HG03520 (cell line): ENCODE data around the gene IGSF8.
"Not testable (repeated sequence)": the region's sequence is repeated elsewhere in the genome, so short reads cannot be mapped to it uniquely, and the experiment has no call there.

Source experiments
- ATAC-seq: cut with Tn5 transposase; IDR thresholded peaks from one replicate; pipeline ENCODE4 v1.9.1; 2021; ENCODE audit warnings: mild to moderate bottlenecking, moderate library complexity; ENCODE audit not compliant: unreplicated experiment

The IGSF8 gene

DNA sequence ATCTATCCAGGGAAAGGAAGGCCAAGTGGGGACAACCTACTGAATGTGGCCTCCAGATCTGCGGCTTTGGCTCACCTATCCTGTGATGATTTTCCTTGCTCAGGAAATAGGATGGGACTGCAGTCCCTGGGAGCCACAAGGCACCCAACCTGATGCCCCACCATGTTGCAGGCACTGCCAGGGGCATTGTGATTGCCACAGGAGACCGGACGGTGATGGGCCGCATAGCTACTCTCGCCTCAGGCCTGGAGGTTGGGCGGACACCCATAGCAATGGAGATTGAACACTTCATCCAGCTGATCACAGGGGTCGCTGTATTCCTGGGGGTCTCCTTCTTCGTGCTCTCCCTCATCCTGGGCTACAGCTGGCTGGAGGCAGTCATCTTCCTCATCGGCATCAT is 29.0 kb upstream of the IGSF8 start:
- ATAC-seq: no peak

DNA sequence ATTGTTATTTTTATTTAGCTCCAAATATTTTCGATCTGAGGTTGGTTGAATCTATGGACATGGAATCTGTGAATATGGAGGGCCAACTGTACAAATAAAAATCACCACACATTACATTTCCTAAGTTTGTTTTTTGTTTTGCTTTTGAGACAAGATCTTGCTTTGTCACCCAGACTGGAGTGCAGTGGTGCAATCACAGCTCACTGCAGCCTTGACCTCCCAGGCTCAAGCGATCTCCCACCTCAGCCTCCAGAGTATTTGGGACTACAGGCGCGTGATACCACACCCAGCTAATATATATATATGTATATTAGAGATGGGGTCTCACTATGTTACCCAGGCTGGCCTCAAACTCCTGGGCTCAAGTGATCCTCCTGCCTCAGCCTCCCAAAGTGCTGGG is 27.9 kb upstream of the IGSF8 start:
- ATAC-seq: not testable (repeated sequence)

DNA sequence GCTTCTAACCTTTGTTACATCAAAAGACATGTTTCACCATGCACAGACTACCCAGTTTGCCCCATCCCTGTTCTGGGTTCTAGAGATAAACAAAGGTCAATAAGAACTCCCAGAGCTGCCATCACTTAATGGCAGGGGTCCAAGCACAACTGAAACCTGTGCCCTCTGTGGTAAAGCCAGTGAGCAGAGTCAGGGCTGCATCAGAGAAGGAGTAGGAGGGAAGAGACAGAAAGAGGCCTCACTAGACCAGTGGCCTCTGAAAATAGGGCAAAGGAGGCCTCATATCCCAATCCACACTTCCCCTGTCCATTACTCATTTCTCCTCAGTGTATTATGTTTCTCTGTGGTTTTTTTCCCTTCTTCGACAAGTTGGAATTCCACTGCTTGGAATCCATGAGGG is 27.3 kb upstream of the IGSF8 start:
- ATAC-seq: no peak

DNA sequence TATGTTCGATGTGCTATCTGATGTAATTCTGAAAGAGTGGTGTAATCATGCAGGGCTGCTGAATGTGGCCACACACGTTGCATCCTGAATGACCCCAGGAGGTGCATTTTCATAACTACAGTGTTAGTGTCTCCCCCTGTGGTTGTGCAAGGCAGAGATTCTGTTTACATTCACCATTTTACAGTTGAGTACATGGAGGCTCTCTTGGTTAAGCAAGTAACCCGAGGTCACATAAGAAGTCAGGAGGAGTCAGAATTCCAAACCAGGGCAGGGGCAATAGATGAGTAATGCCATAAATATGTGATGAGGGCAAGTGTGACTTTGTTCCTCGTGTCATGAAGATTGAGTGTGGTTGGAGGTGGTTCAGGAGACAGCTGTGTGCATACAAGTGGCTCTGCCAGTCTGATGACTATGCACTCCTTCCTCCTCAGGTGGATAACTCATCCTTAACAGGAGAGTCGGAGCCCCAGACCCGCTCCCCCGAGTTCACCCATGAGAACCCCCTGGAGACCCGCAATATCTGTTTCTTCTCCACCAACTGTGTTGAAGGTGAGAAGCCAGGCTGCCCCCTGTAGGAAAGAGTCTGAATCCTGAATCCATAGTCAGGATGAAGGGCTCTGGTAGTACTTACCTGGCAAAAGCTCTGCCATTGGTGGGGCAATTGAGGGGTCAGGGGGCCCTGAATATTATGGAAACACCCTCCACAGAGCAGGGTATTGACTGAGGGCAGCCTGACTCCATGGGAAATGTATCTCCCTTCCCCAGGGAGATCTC is 26.5 kb upstream of the IGSF8 start:
- ATAC-seq: no peak

DNA sequence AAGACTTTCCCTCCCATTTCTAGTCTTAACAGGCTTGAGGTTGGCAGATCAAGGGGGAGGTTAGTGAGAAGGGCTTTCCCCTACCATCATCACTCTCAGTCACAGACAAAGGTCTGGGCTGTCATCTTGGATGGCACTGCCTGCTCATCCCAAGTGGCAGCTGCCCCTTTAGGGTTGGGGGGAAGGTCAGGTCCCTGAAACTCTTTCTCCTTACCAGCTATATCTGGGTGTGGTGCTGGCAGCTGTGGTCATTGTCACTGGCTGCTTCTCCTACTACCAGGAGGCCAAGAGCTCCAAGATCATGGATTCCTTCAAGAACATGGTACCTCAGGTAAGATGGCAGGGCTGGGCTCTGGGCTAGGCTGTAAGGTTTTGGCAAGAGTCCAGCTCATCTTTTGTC is 25.3 kb upstream of the IGSF8 start:
- ATAC-seq: no peak

DNA sequence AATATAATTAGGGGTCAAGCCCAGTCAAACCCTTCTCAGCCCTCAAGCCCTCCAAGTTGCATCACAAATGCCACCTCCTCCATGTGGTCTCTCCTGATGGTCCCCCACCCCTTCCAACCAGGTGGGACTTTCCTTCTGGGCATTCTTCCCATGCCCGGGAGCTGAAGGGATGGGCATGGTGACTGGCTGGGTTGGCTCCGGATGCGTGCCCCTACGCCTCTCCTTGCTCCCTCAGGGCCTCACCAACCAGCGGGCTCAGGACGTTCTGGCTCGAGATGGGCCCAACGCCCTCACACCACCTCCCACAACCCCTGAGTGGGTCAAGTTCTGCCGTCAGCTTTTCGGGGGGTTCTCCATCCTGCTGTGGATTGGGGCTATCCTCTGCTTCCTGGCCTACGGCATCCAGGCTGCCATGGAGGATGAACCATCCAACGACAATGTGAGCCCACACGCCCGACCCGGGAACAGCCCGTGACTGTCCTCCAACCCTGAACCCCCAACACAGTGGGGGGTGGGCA is 24.6 kb upstream of the IGSF8 start:
- no peak for ATAC-seq

DNA sequence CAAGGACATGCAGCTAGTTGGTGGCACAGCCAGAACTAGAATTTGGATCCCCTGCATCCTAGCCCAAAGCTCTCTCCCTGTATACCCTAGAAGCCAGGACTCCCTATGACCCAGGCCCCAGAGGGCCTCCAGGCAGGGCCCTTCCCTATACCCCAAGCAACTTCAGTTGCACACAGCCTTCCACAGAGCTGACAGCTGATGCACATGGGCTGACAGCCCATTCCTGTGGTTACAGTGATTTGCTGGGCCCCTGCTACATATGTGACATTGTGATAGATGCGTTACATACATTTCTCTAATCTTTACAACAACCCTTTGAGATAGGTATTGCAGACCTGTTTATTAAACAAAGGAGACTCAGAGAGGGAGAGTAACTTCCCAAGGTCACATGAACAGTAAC is 23.0 kb upstream of the IGSF8 start:
- ATAC-seq: no peak

DNA sequence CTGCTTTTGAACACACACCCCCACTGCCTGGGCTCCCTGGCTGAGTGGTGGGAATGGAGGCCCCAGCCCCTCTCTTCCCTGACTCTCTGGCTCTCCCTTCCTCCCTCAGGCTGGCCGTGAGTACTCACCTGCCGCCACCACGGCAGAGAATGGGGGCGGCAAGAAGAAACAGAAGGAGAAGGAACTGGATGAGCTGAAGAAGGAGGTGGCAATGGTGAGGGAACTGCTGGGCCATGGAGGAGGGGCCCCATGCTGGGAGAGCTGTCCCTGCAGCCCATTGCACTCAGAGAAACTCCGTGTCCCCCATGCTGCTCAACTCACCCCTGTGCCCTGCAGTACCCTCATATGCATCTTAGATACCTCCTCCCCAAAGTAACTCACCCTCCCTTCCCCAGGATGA is 22.4 kb upstream of the IGSF8 start:
- no peak for ATAC-seq

DNA sequence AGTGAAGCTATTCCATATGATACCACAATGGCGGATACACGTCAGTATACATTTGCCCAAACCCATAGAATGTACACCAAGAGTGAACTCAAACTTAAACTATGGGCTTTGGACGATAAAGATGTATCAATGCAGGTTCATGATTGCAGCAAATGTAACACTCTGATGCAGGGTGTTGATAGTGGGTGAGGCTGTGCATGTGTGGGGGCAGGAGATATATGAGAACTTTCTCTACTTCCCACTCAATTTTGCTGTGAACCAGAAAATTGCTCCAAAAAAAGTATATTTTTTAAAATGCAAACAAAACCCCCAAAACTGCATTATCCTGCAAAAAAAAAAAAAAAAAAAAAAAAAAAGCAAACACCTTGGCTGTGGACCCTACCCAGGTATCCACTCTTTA is 20.5 kb upstream of the IGSF8 start:
- no peak for ATAC-seq

DNA sequence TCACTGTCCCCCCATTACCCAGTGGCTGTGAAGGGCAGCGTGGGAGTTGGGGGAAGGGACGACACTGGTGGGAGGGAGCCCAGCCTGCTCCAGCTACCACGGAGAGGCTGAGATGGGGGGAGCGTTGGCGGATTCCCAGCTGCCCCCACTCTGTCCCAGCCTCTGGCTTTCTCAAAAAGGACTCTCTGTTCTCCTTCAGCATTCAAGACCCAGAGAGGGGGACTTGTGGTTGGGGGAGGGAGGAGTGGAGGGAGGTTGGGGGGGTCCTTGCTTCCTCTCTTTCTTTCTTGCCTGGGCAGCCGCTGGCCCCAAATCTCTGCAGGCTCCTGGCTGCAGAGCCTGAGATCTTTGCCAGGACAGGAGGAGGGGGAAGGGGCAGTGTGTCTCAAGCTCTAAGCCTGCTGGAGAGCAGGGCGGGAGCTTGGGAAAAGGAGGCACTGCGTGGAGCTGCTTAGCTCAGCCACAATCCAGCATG is 19.3 kb upstream of the IGSF8 start:
- ATAC-seq: no peak

DNA sequence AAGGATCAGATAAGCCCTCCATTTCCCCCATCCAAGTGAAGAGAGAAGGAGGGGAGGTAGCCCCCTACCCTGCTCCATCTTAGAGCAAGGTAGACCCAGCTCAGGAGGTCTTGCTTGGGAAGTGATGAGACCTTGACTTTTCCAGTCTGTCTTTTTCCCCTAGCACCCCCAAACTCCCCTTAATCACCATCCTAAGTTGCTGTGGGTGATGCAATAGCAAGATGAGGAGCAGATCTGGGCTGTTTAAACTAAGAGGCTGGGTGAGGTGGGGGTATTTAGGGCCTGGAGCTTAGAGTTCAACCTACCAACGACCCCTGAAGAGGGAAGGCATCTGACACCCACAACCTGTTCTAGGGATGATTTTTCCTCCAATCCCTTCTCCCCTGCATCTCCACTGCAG is 18.9 kb upstream of the IGSF8 start:
- no peak for ATAC-seq

DNA sequence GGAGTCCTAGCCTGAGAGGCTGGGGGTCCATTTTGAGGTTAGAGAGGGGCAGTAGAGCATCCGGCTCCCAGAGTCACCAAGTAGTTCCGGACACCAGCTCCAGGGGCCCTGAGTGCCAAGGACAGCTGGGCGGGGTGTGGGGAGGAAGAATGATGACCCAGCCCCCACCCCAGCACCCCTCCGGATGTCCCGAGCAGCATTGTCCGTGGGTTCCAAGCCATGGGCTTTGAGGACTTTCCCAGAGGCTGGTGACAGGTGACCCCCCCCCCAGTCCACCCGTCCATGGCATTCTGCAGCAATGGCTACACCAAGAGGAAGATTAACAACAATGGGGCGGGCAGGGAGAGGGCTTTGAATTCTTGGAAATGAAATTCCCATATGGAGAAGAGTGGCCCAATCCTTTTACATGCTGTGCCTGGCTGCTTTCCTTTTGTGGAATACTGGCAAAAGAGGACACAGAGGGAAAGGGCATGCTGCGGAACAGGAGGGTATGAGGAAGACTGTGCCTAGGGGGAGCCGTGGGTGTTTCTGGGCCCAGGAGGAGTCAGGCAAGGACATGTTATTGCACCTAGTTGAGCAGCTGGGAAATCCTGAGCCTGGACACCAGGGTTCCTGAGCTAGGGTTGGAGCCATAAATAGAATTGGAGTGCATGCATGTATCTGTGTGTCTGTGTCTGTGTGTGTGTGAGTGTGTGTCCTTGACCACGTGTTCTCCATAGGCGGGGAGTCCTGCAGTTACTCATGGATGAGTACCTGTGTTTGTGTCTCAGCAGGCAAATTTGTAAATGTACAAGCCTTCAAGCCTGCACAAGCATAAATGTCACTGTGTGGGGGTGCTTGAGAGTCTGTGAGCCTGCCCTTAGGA is 18.1 kb upstream of the IGSF8 start:
- no peak for ATAC-seq

DNA sequence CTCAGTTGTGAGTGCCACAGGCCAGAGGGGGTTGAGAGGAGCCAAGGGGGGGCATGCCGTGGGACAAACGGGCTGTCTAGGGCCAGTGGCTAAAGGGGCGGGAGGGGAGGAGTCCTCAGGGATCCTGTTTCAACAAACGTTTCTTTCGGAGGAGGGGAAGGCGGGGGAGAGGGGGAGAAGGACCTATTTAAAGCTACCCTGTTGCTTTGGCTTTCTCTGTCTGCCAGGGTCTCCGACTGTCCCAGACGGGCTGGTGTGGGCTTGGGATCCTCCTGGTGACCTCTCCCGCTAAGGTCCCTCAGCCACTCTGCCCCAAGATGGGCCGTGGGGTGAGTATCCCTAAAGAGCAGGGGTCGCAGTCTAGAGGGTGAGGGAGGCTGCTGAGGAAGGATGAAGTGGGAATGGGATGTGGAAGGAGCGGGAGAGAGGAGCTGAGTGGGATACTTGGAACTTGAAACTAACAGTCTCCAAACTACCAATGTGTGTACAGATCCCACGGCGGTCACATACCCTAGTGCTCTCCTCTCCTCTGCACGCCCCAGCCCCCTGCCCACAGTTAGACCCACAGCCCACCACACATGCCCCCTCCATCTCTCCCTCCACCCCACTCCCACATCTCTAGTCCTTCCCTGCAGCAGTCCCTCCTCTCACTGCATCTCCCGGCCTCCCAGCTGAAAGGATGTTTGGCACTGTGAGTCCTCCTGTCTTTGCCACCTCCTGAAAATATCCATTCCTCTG is 17.3 kb upstream of the IGSF8 start, which contains the start of gene ATP1A2:
ATP1A2 (plus strand) TSS at position 215 of the 738 bp plus-strand sequence; CDS start at position 318, 103 bp downstream.
- ATAC-seq: no peak

DNA sequence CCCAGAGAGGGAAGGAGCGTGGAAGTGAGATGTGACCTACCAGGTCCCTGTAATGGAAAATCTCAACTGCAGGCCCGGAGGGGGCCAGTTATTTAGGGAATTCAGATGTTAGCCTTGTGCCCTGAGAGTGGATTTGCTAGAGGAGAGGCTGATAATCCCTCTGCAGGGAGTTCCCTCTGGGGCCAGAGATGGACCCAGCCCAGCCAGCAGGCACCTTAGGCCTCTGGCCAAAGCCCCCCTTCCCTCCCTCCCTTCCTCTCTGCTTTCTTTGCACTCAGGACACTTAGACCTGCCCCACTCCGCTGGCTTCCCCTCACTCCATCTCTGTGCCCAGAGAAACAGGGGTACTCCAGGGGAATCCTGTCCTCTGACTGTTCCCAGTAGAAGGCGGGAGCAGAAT is 15.7 kb upstream of the IGSF8 start:
- no peak for ATAC-seq

DNA sequence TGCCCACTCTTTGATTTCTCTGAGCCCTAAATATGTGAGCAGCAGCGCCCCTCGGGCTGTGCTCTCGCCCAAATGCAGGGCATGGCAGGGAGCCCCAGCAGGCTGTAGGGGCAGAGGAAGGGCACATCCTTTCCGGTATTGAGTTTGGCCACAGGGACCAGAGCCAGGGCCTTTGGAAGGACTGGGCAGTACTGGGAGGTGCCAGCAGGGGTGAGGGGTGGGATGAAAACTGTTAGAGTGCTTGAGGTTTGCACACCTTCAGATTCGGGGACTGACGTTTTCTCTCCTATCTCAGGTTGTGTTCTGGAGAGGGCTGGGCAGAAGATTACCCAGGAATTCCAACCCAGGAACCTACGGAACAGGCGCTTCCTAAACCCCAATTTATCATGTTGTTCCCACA is 15.0 kb upstream of the IGSF8 start:
- no peak for ATAC-seq

DNA sequence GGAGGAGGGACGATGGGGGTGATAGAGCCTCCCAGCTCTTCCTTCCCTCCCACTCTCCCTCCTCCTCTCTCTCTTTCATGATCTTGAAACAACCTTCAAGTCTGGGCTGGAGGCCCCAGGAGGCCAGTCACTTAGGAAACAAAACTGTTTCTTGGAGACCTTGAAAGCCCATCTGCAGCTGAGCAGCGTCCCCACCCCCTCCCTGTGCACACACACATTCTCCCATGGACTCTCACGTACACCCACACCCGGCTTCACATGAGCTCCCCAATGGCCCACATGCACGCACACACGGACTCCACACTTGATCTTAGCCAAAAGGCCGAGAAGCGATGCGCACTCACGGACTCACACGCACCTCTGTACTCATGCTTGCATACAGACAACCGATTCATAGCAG is 13.9 kb upstream of the IGSF8 start:
- ATAC-seq: no peak

DNA sequence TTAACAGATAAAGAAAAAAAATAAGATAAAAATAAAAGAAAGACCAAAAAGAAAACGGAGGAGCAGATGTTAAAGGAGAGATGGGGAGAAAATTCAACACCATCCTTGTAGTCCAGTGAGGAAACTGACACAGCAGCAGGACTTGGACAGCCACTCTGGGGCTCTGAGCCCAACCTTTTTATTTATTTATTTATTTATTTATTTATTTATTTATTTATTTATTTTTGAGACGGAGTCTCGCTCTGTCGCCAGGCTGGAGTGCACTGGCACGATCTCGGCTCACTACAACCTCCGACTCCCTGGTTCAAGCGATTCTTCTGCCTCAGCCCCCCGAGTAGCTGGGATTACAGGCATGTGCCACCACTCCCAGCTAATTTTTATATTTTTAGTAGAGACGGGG is 13.0 kb upstream of the IGSF8 start:
- not testable (repeated sequence) for ATAC-seq

DNA sequence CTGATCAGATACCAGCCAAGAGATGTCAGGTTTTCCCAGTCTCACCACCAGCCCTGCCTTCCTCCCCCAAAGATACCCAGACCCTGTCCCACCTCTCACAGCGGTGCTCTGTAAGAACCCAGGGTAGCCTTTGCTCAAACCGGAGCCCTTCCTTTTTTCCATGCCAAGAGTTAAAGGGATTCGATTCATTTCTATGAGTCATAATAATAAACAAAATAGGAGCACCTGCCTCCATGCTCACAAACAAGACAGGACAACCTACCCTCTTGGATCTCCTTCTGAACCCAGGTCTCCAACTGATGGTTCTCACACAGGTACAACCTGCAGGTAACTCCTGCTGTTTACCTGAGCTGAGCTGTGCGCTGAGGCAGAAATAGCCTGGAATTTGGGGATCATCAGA is 11.3 kb upstream of the IGSF8 start:
- no peak for ATAC-seq

DNA sequence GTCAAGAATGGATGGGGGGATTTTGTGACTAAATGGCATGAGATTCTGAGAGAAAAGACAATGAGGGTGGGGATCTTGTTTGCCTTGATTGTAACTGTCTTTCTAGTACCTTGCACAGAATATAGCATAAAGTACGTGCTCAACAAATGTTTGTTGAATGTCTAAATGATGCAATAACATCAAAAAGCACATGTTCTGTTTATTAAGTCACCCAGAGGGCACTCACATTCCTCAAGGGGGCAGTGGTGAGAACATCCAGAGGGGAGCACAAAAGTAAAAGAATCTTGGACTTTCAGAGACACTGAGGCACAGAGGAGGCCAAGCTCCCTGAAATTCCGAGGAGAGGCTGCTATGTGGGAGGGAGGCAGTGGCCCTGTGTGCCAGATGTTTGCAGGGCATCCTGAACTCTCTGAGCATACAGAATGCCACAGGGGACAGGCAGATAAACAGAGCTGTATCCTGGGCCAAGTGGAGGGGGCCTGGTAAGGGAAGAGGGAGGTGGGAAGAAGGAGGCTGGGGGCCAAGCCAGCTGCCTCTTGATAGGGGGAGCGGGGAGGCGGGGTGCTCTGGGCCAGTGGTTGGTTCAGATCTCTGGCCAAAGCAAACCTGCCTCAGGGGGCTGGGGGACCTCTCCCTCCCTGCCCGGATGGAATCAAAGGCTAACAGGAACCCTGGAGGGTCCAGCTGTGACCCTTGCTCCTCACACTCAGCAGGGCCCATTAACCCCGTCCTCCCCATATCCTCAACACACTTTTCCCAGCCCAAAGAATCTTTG is 10.7 kb upstream of the IGSF8 start:
- no peak for ATAC-seq

DNA sequence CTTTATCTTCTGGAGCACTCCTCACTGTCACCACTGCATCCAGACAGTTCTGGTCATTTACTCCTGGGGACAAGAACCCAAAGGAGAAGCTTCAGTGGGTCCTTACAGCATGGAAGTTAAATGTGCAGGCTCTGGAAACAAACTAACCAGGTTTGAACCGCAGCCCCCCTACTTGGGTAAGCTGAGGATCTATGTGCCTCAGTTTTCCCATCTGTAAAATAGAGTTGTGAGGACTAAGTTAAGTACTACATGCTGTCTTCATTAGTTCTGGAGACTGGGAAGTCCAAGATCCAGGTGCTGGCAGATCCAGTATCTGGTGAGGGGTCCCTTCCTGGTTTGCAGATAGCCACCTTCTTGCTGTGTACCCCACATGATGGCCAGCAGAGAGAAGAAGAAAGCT is 9.1 kb upstream of the IGSF8 start:
- ATAC-seq: no peak
